GM19397 (cell line): Measurements from ENCODE around the gene CSTF2T.

Source experiments
- ATAC-seq: cut with Tn5 transposase; IDR thresholded peaks from one replicate; pipeline ENCODE4 v1.9.1; 2021; ENCODE audit warnings: mild to moderate bottlenecking, moderate library complexity; ENCODE audit not compliant: unreplicated experiment

The CSTF2T gene

DNA sequence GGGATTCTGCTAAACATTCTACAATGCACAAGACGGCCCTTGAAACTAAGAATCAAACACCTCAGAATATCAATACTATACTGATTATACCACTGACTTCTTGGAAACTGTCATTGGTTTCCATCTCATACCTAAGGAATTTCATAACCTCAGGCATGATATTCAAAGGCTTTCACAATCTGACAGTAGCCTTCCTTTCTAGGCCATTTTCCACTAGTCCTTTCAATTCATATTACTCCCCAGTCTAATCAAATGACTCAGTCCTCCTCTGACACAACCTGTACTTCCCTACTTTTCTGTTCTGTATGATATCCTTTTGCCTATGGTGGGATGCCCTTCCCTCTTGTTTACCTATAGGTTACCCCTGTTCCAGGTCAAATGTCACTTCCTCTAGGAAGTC is 48.3 kb downstream of the CSTF2T start:
- ATAC-seq, result no peak

DNA sequence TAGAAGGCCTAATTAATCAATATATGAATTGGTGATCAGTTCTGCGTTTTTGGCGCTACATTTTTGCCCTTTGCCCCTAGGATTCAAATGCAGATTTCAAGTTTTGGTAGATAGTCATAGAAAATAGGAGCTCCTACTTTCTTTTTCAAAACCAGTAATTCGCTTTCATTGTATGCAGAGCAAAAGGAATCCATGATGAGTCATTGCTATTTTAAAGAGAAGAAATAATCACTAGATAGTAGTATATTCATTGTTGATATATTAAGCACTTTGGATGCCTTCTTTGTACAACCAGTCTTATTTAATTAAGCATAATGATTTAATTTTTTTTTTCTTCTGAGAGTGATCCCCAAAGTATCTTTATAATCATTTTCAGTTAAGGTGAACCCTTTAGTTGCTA is 50.3 kb downstream of the CSTF2T start:
- ATAC-seq, result no peak
